GM12875 (cell line): ENCODE results near the gene CHRDL2.
A peak's percentile ranks its signal among the peaks of the same experiment; 100 is the strongest.
"Not testable (repeated sequence)": the region's sequence is repeated elsewhere in the genome, so short reads cannot be mapped to it uniquely, and the experiment has no call there.

Experiments
- H3K4me3 ChIP-seq: one replicate; pipeline ENCODE4 v1.5.1; 2011; ENCODE audit warnings: low read depth, low read length, control low read depth
- TF ChIP-seq, protein P1 (sequence below): IDR thresholded peaks from 2 replicates; pipeline ENCODE4 v1.5.1; 2011; ENCODE audit warnings: low read depth, mild to moderate bottlenecking, control low read depth, inconsistent platforms, low read length, moderate library complexity, borderline replicate concordance; ENCODE audit not compliant: insufficient read depth

The CHRDL2 gene

DNA sequence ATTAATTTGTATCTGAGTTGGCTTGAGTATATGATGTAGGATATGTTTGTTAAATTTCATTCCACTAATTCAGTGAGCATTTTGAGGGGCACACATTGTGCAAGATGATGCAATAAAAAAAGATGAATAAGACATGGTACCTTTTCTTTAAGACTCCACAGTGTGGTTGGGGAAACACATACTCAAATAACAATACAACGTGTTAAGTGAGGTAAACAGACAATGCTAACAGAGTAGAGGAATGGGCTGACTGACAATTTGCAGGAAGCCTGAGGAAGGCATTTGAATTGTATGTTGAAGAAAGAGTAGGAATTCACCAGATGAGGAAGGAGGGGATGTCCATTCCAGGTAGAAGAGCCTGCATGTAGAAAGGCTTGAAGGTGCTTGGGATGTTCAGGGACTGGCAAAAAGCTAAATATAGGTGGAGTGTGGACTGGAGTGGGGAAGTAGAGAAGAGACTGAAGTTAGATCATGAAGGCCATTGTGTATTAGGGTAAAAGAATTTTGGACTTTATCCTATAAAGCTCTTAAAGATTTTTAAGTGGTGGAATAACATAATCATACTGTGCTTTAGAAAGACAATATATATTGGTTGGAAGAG is 24.3 kb upstream of the CHRDL2 start:
- TF ChIP-seq, protein P1, sequence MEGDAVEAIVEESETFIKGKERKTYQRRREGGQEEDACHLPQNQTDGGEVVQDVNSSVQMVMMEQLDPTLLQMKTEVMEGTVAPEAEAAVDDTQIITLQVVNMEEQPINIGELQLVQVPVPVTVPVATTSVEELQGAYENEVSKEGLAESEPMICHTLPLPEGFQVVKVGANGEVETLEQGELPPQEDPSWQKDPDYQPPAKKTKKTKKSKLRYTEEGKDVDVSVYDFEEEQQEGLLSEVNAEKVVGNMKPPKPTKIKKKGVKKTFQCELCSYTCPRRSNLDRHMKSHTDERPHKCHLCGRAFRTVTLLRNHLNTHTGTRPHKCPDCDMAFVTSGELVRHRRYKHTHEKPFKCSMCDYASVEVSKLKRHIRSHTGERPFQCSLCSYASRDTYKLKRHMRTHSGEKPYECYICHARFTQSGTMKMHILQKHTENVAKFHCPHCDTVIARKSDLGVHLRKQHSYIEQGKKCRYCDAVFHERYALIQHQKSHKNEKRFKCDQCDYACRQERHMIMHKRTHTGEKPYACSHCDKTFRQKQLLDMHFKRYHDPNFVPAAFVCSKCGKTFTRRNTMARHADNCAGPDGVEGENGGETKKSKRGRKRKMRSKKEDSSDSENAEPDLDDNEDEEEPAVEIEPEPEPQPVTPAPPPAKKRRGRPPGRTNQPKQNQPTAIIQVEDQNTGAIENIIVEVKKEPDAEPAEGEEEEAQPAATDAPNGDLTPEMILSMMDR, result no peak
- H3K4me3 ChIP-seq, result no peak overlapping the region

GRCh38 chr11:74754507-74755252 is 23.5 kb upstream of the CHRDL2 start:
- TF ChIP-seq, protein P1, result no peak
- H3K4me3 ChIP-seq, result no peak overlapping the region

DNA sequence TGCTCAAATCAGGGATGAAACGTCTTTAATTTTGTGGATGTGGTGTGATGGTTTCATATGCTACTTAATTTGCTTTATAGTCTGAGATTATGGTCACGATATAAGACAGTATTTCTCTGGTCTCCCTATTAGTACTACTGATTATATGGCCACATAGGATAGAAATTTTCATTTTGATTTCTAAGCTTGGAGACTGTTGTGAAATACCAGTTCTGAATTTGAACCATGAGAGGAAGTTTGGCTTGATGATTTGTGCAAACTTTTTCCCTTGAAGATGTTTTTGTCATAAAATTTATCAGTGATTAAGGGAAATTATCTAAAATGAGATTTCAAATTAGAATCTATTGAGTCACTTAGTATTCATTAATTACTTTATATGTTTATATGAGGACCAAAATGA is 20.1 kb upstream of the CHRDL2 start:
- H3K4me3 ChIP-seq, result no peak overlapping the region
- TF ChIP-seq, protein P1, result no peak

GRCh38 chr11:74750598-74750997 is 19.4 kb upstream of the CHRDL2 start:
- not testable (repeated sequence) for H3K4me3 ChIP-seq

- H3K4me3 ChIP-seq, result peak overlapping the region; percentile 89
- TF ChIP-seq, protein P1, result no peak
These were observed 18.7 kb upstream of the CHRDL2 start for GRCh38 chr11:74749965-74750296.

- peak overlapping the region; percentile 89 for H3K4me3 ChIP-seq
- TF ChIP-seq, protein P1, result no peak
These were observed 18.1 kb upstream of the CHRDL2 start for GRCh38 chr11:74749127-74749964.

DNA sequence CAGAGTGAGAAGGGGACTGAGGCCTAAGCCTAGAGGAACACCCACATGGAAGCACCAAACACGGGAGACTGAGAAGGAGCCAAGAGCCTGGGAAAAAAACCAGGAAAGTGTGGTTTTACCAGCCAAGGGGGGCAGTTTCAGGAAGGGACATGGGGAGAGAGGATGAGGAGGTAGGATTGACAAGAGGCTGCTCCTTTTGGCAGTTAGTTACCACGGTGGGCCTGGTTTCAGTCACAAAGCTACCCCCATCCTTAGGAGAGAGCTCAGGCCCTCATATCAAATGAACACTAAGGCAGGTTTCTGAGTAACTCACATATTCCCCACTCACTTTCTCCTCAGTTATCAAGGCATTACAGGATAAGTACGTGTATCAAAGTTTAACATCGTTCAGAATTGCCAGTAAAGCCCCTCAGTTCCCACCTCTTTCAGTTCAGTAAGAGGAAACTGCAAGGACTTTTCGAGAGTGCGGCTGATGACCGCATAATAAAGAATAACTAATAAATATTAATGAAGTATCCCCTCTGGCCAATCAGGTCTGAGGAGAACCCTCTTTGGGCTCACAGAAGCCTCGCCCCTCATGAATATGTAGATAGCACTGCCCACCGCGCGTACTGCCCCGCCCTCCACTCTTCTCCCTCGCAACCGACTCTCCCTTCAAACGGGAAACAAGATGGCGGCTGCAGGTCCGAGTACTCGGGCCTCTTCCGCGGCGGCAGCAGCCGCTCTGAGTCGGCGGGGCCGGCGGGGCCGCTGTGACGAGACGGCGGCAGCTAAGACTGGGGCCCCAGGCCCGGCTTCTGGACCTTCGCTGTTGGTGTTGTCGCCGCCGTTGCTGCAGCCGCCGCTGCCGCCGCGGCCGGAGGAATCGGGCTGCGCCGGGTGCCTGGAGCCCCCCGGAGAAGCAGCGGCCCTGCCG is 17.2 kb upstream of the CHRDL2 start, which contains the start of gene RNF169:
TSS of gene RNF169 (plus strand) at position 639 of the 916 bp plus-strand sequence. CDS start at position 671, 32 bp downstream.
- H3K4me3 ChIP-seq, result peak within 1 kb of the TSS; percentile 89
- TF ChIP-seq, protein P1, result no peak
